Measurements from ENCODE around the gene DGKG.

The DGKG gene

GRCh38 chr3:186219211-186219638, 142.8 kb downstream of the DGKG start:
- H3K9ac ChIP-seq (ENCODE audit: insufficient read length, low read depth) = no peak overlapping the region
- H3K9me3 ChIP-seq (ENCODE audit: insufficient read depth, low read length) = no peaks in the 10 kb centered on the region
- DNase-seq (ENCODE audit: low read depth, low spot score) = no peak
- TF ChIP-seq ZNF274 (IDR thresholded peaks at IDR 0.05; ENCODE audit: low read depth, low read length) = no peak
- TF ChIP-seq YY1 (IDR thresholded peaks at IDR 0.05; ENCODE audit: insufficient read depth, insufficient read length) = no peak
- no peak for TF ChIP-seq SUZ12 (IDR thresholded peaks at IDR 0.05; ENCODE audit: extremely low read depth, insufficient read depth, insufficient read length)
- no peaks in the 10 kb centered on the region for H3K36me3 ChIP-seq (ENCODE audit: insufficient read depth, insufficient read length, low read length)
- H3K4me3 ChIP-seq (ENCODE audit: insufficient read length, low read depth) = no peak overlapping the region
- H3K4me1 ChIP-seq (ENCODE audit: insufficient read depth, insufficient read length) = peaks cover 14% of the 10 kb centered on the region
- no peaks in the 10 kb centered on the region for H3K27me3 ChIP-seq (ENCODE audit: insufficient read depth, insufficient read length)

GRCh38 chr3:186218421-186218820, 143.6 kb downstream of the DGKG start:
- no peak for TF ChIP-seq YY1 (IDR thresholded peaks at IDR 0.05; ENCODE audit: insufficient read depth, insufficient read length)
- no peaks in the 10 kb centered on the region for H3K36me3 ChIP-seq (ENCODE audit: insufficient read depth, insufficient read length, low read length)
- DNase-seq (ENCODE audit: low read depth, low spot score) = no peak

DNA sequence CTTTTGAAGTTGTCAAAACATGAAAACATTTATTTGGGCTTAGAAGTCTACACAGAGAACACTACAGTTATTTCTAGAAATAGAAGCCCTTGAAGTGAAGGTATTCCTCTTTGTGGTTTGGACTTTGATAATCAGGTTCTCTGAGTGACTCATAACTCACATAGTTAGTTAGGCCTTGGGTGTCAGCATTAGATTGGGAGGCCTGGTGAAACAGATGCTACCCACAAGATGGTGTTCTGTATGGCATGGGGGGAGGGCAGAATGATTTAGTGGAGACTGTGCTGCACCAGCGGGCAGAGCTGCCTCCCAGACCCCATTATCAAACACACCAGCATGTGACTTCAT, 144.2 kb downstream of the DGKG start:
- no peak overlapping the region for H3K9ac ChIP-seq (ENCODE audit: insufficient read length, low read depth)
- peaks cover under 1% of the 10 kb centered on the region for H3K27me3 ChIP-seq (ENCODE audit: insufficient read depth, insufficient read length)
- no peaks in the 10 kb centered on the region for H3K9me3 ChIP-seq (ENCODE audit: insufficient read depth, low read length)
- TF ChIP-seq YY1 (IDR thresholded peaks at IDR 0.05; ENCODE audit: insufficient read depth, insufficient read length) (no peak), SUZ12 (IDR thresholded peaks at IDR 0.05; ENCODE audit: extremely low read depth, insufficient read depth, insufficient read length) (no peak), ZNF274 (IDR thresholded peaks at IDR 0.05; ENCODE audit: low read depth, low read length) (no peak)
- DNase-seq (ENCODE audit: low read depth, low spot score) = no peak
- no peak overlapping the region for H3K4me3 ChIP-seq (ENCODE audit: insufficient read length, low read depth)
- no peaks in the 10 kb centered on the region for H3K36me3 ChIP-seq (ENCODE audit: insufficient read depth, insufficient read length, low read length)
- H3K4me1 ChIP-seq (ENCODE audit: insufficient read depth, insufficient read length) = peaks cover 12% of the 10 kb centered on the region

More at GRCh38 chr3:186218421-186218820, 143.6 kb downstream of the DGKG start:
- peaks cover 12% of the 10 kb centered on the region for H3K4me1 ChIP-seq (ENCODE audit: insufficient read depth, insufficient read length)
- H3K9me3 ChIP-seq (ENCODE audit: insufficient read depth, low read length) = no peaks in the 10 kb centered on the region
- no peak overlapping the region for H3K9ac ChIP-seq (ENCODE audit: insufficient read length, low read depth)
- no peak overlapping the region for H3K4me3 ChIP-seq (ENCODE audit: insufficient read length, low read depth)
- H3K27me3 ChIP-seq (ENCODE audit: insufficient read depth, insufficient read length) = no peaks in the 10 kb centered on the region

GRCh38 chr3:186216900-186217819, 144.9 kb downstream of the DGKG start:
- no peak for DNase-seq (ENCODE audit: low read depth, low spot score)
- no peak overlapping the region for H3K4me3 ChIP-seq (ENCODE audit: insufficient read length, low read depth)
- no peak for TF ChIP-seq SUZ12 (IDR thresholded peaks at IDR 0.05; ENCODE audit: extremely low read depth, insufficient read depth, insufficient read length)
- TF ChIP-seq YY1 (IDR thresholded peaks at IDR 0.05; ENCODE audit: insufficient read depth, insufficient read length) = no peak
- TF ChIP-seq ZNF274 (IDR thresholded peaks at IDR 0.05; ENCODE audit: low read depth, low read length) = no peak
- H3K36me3 ChIP-seq (ENCODE audit: insufficient read depth, insufficient read length, low read length) = no peaks in the 10 kb centered on the region
- peaks cover 12% of the 10 kb centered on the region for H3K4me1 ChIP-seq (ENCODE audit: insufficient read depth, insufficient read length)
- H3K9me3 ChIP-seq (ENCODE audit: insufficient read depth, low read length) = no peaks in the 10 kb centered on the region
- H3K9ac ChIP-seq (ENCODE audit: insufficient read length, low read depth) = no peak overlapping the region
- peaks cover 4% of the 10 kb centered on the region for H3K27me3 ChIP-seq (ENCODE audit: insufficient read depth, insufficient read length)

- TF ChIP-seq ZNF274 (IDR thresholded peaks at IDR 0.05; ENCODE audit: low read depth, low read length) (no peak), SUZ12 (IDR thresholded peaks at IDR 0.05; ENCODE audit: extremely low read depth, insufficient read depth, insufficient read length) (no peak), YY1 (IDR thresholded peaks at IDR 0.05; ENCODE audit: insufficient read depth, insufficient read length) (no peak)
- no peaks in the 10 kb centered on the region for H3K9me3 ChIP-seq (ENCODE audit: insufficient read depth, low read length)
- H3K4me1 ChIP-seq (ENCODE audit: insufficient read depth, insufficient read length) = peaks cover 7% of the 10 kb centered on the region
- no peaks in the 10 kb centered on the region for H3K36me3 ChIP-seq (ENCODE audit: insufficient read depth, insufficient read length, low read length)
- H3K27me3 ChIP-seq (ENCODE audit: insufficient read depth, insufficient read length) = peaks cover 4% of the 10 kb centered on the region
- no peak for DNase-seq (ENCODE audit: low read depth, low spot score)
- H3K9ac ChIP-seq (ENCODE audit: insufficient read length, low read depth) = no peak overlapping the region
- no peak overlapping the region for H3K4me3 ChIP-seq (ENCODE audit: insufficient read length, low read depth)
Observed at GRCh38 chr3:186214670-186215069, 147.4 kb downstream of the DGKG start.

DNA sequence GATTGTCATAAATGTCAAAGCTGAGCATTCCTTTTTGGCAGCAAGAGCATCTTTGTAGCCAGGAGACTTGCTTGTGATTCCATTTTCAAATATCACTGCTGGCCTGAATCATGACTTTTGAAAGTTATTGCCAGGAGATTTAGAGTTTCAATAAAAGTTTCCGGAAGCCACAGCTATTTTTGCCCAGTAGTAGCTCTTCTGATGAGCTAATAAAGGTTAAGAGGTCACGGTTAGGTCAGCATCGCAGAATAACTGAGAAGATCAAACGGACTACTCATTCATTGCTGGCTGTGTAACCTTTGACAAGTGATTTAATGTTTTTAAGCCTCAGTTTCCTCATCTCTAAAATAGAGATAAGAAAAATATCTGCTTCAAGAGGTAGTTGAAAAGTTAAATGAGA, 148.1 kb downstream of the DGKG start:
- Histone ChIP-seq H3K9ac (ENCODE audit: insufficient read length, low read depth) (no peak overlapping the region), H3K4me3 (ENCODE audit: insufficient read length, low read depth) (no peak overlapping the region), H3K4me1 (ENCODE audit: insufficient read depth, insufficient read length) (peaks cover 11% of the 10 kb centered on the region), H3K9me3 (ENCODE audit: insufficient read depth, low read length) (no peaks in the 10 kb centered on the region), H3K36me3 (ENCODE audit: insufficient read depth, insufficient read length, low read length) (no peaks in the 10 kb centered on the region), H3K27me3 (ENCODE audit: insufficient read depth, insufficient read length) (peaks cover 4% of the 10 kb centered on the region)
- DNase-seq (ENCODE audit: low read depth, low spot score) = no peak
- TF ChIP-seq YY1 (IDR thresholded peaks at IDR 0.05; ENCODE audit: insufficient read depth, insufficient read length) = no peak
- TF ChIP-seq ZNF274 (IDR thresholded peaks at IDR 0.05; ENCODE audit: low read depth, low read length) = no peak
- TF ChIP-seq SUZ12 (IDR thresholded peaks at IDR 0.05; ENCODE audit: extremely low read depth, insufficient read depth, insufficient read length) = no peak

GRCh38 chr3:186212611-186213010, 149.4 kb downstream of the DGKG start:
- TF ChIP-seq SUZ12 (IDR thresholded peaks at IDR 0.05; ENCODE audit: extremely low read depth, insufficient read depth, insufficient read length) (no peak), YY1 (IDR thresholded peaks at IDR 0.05; ENCODE audit: insufficient read depth, insufficient read length) (no peak), ZNF274 (IDR thresholded peaks at IDR 0.05; ENCODE audit: low read depth, low read length) (no peak)
- no peak overlapping the region for H3K4me3 ChIP-seq (ENCODE audit: insufficient read length, low read depth)
- peaks cover 4% of the 10 kb centered on the region for H3K27me3 ChIP-seq (ENCODE audit: insufficient read depth, insufficient read length)
- peaks cover 11% of the 10 kb centered on the region for H3K4me1 ChIP-seq (ENCODE audit: insufficient read depth, insufficient read length)
- H3K36me3 ChIP-seq (ENCODE audit: insufficient read depth, insufficient read length, low read length) = no peaks in the 10 kb centered on the region
- no peak overlapping the region for H3K9ac ChIP-seq (ENCODE audit: insufficient read length, low read depth)
- no peak for DNase-seq (ENCODE audit: low read depth, low spot score)
- H3K9me3 ChIP-seq (ENCODE audit: insufficient read depth, low read length) = no peaks in the 10 kb centered on the region

All from NT2/D1 (cell line).